MCF 10A (cell line): ENCODE results near the gene KRT37. TPM values are rescaled to one million over a fixed set of nuclear protein-coding genes. Genes with fewer than 3 reads are reported as not detected.

Source experiments
- BruUV-seq: library from RNA; stranded (reverse); fragments of 400-500 nt; replicated peaks from 2 replicates; lab custom pipeline; 2021; lab: Mats Ljungman, UMichigan
- CTCF ChIA-PET: fragments of 300-600 bp; sonication (Branson Sonifier 250); formaldehyde crosslinking; extraction: SDS; loops from one replicate; lab custom pipeline; 2021; ENCODE audit warnings: antibody characterized with exemption, inconsistent platforms; lab: Yijun Ruan, JAX
- POLR2A ChIA-PET: fragments of 300-600, 350-650 bp; sonication (Branson Sonifier 250); formaldehyde crosslinking; extraction: SDS; loops from one replicate; lab custom pipeline; 2020; ENCODE audit warnings: antibody characterized with exemption, inconsistent platforms; lab: Yijun Ruan, JAX
- DNase-seq: peaks from one replicate; pipeline ENCODE4 v3.0.0-alpha.2; 2018; ENCODE audit not compliant: unreplicated experiment
- H3K27ac Mint-ChIP-seq: one replicate; pipeline ENCODE4 v1.8.0; 2022; ENCODE audit warnings: mild to moderate bottlenecking, low read depth, mixed read lengths; ENCODE audit not compliant: unreplicated experiment
- H3K27me3 Mint-ChIP-seq: one replicate; pipeline ENCODE4 v1.8.0; 2022; ENCODE audit warnings: mixed read lengths; ENCODE audit not compliant: insufficient read depth, unreplicated experiment
- H3K36me3 Mint-ChIP-seq: one replicate; pipeline ENCODE4 v1.8.0; 2022; ENCODE audit warnings: mild to moderate bottlenecking, moderate library complexity, mixed read lengths; ENCODE audit not compliant: insufficient read depth, unreplicated experiment
- H3K4me1 Mint-ChIP-seq: one replicate; pipeline ENCODE4 v1.8.0; 2022; ENCODE audit warnings: mixed read lengths; ENCODE audit not compliant: insufficient read depth, unreplicated experiment
- H3K4me3 Mint-ChIP-seq: one replicate; pipeline ENCODE4 v1.8.0; 2022; ENCODE audit warnings: mild to moderate bottlenecking, moderate library complexity, mixed read lengths; ENCODE audit not compliant: unreplicated experiment
- H3K9me3 Mint-ChIP-seq: one replicate; pipeline ENCODE4 v1.8.0; 2022; ENCODE audit warnings: mixed read lengths; ENCODE audit not compliant: unreplicated experiment
- intact Hi-C: fragments of 100-400 bp; cut with micrococcal nuclease; formaldehyde crosslinking; loops from 2 replicates; pipeline ENCODE4 v1.14.1; 2022
- total RNA-seq: library from RNA; stranded (reverse); gene quantifications from 2 replicates; pipeline ENCODE4 v1.2.3, GENCODE V29; 2022
- TF ChIP-seq, protein P1 (sequence below): fragments of 200-600 bp; IDR thresholded peaks from one replicate; pipeline ENCODE4 v1.8.0; 2022; ENCODE audit warnings: antibody characterized with exemption, mild to moderate bottlenecking; ENCODE audit not compliant: unreplicated experiment

The KRT37 gene
- total RNA-seq, 1 experiment from 2014 or later, result not detected

DNA sequence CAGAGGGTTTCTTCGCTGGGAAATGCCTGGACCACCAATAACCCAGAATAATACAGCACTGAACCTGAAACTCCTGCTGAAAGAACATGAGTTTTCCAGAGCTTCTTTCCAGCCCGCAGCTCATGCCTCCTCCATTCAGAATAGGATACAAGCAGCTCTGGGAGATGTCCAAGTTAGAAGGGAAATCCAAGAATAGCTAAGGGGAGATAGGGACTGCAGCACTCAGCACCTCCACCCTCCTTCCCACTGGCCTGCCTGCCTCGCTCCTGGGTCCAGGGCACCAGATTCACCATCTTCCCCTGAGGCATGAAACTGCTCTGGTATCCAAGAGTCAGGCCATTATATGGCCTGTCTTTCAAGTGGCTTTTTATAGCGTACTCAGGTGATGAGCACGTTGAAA lies 31.1 kb downstream of the KRT37 start:
- ChIA-PET CTCF (interaction anchor here (0.6 kb wide), 1 partner anchor 64 kb away, joined by 3 read pairs; no protein-coding TSS in a partner anchor), POLR2A (interaction anchor here (0.6 to 0.8 kb wide), 2 partner anchors 10 to 54 kb away, joined by 3 read pairs; no protein-coding TSS in a partner anchor)
- H3K27me3 Mint-ChIP-seq, result no peaks in the 10 kb centered on the region
- no peaks in the 10 kb centered on the region for H3K4me1 Mint-ChIP-seq
- no peak overlapping the region for H3K27ac Mint-ChIP-seq
- peaks cover 5% of the 10 kb centered on the region for H3K36me3 Mint-ChIP-seq
- H3K4me3 Mint-ChIP-seq, result no peak overlapping the region
- BruUV-seq, result no TSS peak
- DNase-seq, result no peak
- no peaks in the 10 kb centered on the region for H3K9me3 Mint-ChIP-seq
- intact Hi-C loops, result no loop called here
- TF ChIP-seq, protein P1, sequence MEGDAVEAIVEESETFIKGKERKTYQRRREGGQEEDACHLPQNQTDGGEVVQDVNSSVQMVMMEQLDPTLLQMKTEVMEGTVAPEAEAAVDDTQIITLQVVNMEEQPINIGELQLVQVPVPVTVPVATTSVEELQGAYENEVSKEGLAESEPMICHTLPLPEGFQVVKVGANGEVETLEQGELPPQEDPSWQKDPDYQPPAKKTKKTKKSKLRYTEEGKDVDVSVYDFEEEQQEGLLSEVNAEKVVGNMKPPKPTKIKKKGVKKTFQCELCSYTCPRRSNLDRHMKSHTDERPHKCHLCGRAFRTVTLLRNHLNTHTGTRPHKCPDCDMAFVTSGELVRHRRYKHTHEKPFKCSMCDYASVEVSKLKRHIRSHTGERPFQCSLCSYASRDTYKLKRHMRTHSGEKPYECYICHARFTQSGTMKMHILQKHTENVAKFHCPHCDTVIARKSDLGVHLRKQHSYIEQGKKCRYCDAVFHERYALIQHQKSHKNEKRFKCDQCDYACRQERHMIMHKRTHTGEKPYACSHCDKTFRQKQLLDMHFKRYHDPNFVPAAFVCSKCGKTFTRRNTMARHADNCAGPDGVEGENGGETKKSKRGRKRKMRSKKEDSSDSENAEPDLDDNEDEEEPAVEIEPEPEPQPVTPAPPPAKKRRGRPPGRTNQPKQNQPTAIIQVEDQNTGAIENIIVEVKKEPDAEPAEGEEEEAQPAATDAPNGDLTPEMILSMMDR, result no peak

DNA sequence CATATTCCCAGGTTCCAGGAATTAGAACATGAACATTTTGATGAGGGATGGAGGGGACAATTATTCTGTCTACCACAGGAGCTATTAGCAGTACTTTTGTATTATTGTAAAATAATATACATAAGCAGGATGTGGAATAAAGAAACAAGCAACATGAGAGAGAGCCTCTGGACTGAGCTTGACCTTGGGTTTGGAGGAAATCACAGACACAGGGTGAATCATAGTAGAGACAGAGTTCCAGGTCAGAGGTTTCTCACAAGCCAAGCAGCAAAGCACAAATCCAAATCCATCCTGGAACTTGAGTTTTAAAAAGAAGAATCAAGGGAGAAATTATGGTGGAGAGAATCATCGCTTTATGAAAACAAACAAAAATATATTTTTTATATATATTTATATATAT lies 32.1 kb downstream of the KRT37 start:
- no peak for DNase-seq
- ChIA-PET CTCF (interaction anchor here (0.9 kb wide), 1 partner anchor 26 kb away, joined by 3 read pairs; no protein-coding TSS in a partner anchor), POLR2A (no interaction called here)
- TF ChIP-seq, protein P1, result no peak
- no peaks in the 10 kb centered on the region for H3K9me3 Mint-ChIP-seq
- intact Hi-C loops, result no loop called here
- BruUV-seq, result no TSS peak
- no peaks in the 10 kb centered on the region for H3K4me1 Mint-ChIP-seq
- H3K27me3 Mint-ChIP-seq, result no peaks in the 10 kb centered on the region
- H3K27ac Mint-ChIP-seq, result no peak overlapping the region
- no peak overlapping the region for H3K4me3 Mint-ChIP-seq
- peaks cover 5% of the 10 kb centered on the region for H3K36me3 Mint-ChIP-seq

DNA sequence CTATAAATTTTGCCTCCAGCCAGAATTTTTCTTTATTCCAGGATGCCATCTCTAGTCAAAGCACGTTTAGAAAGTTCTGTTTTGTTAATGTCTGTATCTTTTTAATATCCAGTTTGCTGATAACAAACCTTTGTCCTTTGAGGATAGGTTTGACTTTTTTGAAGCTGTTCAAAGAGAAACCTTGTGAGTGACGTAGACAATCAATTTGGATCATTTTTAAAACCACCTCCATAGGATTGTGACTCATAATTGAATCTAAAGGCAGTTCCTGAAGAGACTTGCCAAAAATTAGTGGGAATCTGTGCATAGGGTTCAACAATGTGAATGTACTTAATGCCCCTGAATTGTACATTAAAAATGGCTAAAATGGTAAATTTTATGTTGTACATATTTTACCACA lies 32.9 kb downstream of the KRT37 start:
- no peak for DNase-seq
- intact Hi-C loops, result no loop called here
- H3K36me3 Mint-ChIP-seq, result peaks cover 5% of the 10 kb centered on the region
- POLR2A ChIA-PET, result interaction anchor here (1.7 kb wide), 1 partner anchor 12 kb away, joined by 6 read pairs; no protein-coding TSS in a partner anchor
- peaks cover 4% of the 10 kb centered on the region for H3K9me3 Mint-ChIP-seq
- no TSS peak for BruUV-seq
- no peaks in the 10 kb centered on the region for H3K27me3 Mint-ChIP-seq
- H3K4me3 Mint-ChIP-seq, result no peak overlapping the region
- CTCF ChIA-PET, result interaction anchor here (0.5 kb wide), 1 partner anchor 302 kb away, joined by 4 read pairs; no protein-coding TSS in a partner anchor
- TF ChIP-seq, protein P1, result no peak
- no peaks in the 10 kb centered on the region for H3K4me1 Mint-ChIP-seq
- no peak overlapping the region for H3K27ac Mint-ChIP-seq

DNA sequence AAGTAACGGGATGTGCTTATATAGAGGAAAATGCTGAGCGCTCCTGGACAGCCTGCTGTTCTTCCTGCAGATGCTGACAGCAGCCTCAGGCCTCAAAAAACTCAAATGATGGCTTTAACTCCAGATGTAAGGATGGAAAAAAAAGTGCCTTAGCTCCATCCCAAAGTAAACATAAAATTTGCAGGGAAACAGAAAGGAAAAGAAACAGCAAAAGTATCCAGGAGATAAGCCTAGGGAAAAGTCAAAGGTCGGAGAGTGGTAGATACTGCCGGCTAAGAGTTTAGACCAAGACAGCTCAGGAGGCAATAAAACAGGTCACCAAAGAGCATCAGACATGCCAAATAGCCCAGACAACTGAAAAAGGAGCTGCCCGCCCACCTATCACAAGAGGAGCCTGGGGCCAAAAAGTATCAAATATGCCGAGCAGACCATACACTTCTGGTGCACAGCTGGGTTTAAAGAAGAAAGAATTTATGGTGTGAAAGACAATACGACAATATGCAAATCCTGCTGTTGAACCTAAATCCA lies 33.9 kb downstream of the KRT37 start:
- POLR2A ChIA-PET, result interaction anchor here (0.7 to 1.7 kb wide), 4 partner anchors 8 to 27 kb away, joined by 3 to 6 read pairs (median 4); partner anchors contain the start of gene KRT34
- TF ChIP-seq, protein P1, result no peak
- CTCF ChIA-PET, result interaction anchor here (1.4 kb wide), 1 partner anchor 13 kb away, joined by 8 read pairs; no protein-coding TSS in a partner anchor
- peaks cover 5% of the 10 kb centered on the region for H3K36me3 Mint-ChIP-seq
- peaks cover 8% of the 10 kb centered on the region for H3K9me3 Mint-ChIP-seq
- BruUV-seq, result no TSS peak
- no peak overlapping the region for H3K4me3 Mint-ChIP-seq
- no peak for DNase-seq
- intact Hi-C loops, result no loop called here
- no peaks in the 10 kb centered on the region for H3K27me3 Mint-ChIP-seq
- no peaks in the 10 kb centered on the region for H3K4me1 Mint-ChIP-seq
- H3K27ac Mint-ChIP-seq, result no peak overlapping the region
